NCI-H146 treated with DMSO at 0.1 percent for 48 hours (cell line): Measurements from ENCODE around the gene NDFIP1.
A peak's percentile ranks its signal among the peaks of the same experiment; 100 is the strongest.

Source experiments
- DNase-seq: peaks from one replicate; lab custom pipeline; 2025; ENCODE audit not compliant: unreplicated experiment; lab: John Stamatoyannopoulos, UW

NDFIP1 gene

DNA sequence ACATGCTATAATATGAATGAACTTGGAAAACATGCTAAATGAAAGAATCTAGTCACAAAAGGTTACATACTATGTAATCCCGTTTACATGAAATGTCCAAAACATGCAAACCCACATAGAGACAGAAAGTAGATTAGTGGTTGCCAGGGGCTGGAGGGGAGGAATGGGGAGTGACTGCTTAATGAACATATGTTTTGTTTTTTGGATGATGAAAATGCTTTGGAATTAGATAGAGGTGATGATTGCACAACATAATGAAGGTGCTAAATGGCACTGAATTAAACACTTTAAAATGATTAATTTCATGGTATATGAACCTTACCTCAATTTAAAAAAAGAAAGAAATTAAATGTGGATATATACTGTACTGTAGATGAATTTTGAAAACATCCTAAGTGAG lies 17.6 kb upstream of the NDFIP1 start:
- no peak for DNase-seq

DNA sequence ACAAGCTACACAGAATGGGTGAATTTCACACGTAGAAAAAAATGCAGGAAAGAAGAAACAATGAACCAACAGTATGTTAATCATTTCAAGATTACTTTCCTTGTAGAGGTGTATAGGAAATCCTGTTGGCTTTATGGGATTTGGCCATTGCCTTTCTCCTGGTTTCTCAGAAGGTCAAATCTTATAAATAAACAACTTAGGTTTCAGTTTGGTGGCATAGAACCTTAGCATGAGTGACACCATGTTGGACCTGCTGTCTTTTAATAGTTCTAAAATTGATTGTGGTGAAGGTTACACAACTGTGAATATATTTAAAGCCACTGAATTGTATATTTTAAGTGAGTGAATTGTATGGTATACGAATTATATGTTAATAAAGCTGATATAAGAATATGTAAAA lies 16.7 kb upstream of the NDFIP1 start:
- no peak for DNase-seq

GRCh38 chr5:142095035-142095434 lies 13.5 kb upstream of the NDFIP1 start:
- no peak for DNase-seq

GRCh38 chr5:142095651-142096330 lies 12.8 kb upstream of the NDFIP1 start:
- no peak for DNase-seq

GRCh38 chr5:142096382-142096781 lies 12.2 kb upstream of the NDFIP1 start:
- DNase-seq, result no peak

GRCh38 chr5:142097681-142098080 lies 10.9 kb upstream of the NDFIP1 start:
- DNase-seq, result no peak

- no peak for DNase-seq
These were observed 10.3 kb upstream of the NDFIP1 start for GRCh38 chr5:142098275-142098674.

DNA sequence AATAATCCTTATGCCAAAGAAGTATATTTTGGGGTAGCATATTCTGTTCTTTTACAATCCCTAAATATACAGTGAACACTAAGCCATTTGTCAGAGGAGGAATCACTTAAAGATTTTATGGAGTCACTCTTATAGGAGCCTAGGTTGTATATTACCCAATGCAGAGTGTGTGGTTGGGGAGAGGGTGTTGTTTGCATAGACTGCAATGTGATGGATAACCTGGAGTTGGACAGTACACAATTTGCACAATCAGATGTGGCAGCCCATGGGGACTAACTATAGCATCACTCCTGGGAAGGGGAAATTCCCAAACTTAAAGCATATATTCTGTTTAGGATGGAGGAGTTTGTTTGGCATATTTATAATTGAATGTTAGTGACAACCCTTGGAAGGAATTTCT lies 9.6 kb upstream of the NDFIP1 start:
- no peak for DNase-seq

GRCh38 chr5:142100307-142100706 lies 8.3 kb upstream of the NDFIP1 start:
- DNase-seq, result no peak

- DNase-seq, result no peak
These were observed 5.4 kb upstream of the NDFIP1 start for GRCh38 chr5:142102980-142103740.

DNA sequence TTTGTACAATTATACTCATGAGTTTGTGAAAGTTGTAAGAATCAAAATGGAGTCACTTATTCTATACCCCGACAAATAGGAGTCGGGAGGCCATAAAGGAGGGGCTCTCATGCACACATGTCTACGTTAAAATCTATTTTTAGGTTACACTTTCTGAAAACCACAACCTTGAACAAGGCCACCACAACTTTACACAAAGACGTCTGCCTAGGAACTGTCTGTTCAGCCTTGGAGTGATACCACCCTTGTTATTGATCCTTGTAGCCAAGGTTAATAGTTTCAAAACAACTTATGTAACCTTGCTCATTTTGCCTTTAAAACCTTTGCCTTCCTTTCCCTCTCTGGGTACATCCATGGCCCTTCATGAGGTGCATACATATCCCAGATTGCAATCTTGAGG lies 4.1 kb upstream of the NDFIP1 start:
- DNase-seq, result no peak

- DNase-seq, result no peak
These were observed 2.5 kb upstream of the NDFIP1 start for GRCh38 chr5:142106061-142106460.

GRCh38 chr5:142107036-142107735 lies 1.4 kb upstream of the NDFIP1 start:
- no peak for DNase-seq

DNA sequence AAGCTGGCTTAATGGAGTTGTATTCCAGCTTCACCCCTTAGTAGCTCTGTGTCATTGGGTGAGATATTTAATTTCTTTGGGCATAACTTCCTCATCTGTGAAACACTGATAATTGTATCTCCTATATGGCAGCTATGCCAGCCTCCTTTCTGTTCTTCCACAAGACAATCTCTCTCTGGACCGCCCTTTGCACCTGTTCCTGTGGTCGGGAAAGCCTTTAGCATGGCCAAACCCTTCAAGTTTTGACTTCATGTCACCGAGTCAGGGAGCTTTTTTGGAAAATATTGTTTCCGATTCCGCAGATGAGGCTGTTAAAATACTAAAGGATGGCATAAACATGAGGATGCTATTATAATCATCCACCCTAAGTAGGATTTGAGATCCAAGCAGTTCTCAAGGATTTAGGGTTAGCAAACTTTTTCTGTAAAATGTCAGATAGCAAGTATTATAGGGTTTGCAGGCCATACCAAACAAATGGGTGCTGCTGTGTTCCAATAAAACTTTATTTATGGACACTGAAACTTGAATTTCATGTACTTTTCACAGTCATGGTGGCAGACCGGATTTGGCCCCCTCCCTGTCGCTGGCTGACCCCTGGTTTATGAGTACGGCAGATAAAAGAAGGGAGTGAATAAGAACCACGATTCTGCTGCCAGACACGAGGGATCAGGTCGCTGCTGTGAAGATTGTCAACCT lies 695 bp upstream of the NDFIP1 start:
- DNase-seq, result no peak

GRCh38 chr5:142109331-142110045 lies 909 bp downstream of the NDFIP1 start:
- no peak for DNase-seq

DNA sequence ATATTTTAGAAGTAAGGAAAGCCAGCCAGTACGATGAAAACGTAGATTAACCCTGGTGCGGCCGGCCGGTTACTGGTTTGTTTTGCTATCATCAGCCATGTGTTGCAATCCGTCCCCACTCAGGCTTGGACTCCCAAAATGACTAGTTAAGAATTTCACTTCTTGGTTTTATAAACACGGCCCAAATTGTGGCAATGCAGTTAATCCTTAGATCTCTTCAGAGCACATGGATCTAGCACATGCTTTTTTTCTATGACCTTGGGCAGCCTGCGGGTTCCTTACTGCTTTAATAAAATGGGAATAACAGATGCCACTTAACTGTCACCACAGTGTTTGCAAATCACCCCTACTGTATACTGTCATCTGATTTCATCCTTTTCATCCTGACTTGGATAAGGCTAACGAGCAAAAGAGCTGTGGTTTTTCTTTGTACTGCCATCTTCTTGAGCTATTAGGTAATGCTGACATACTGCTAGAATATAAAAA lies 1.5 kb downstream of the NDFIP1 start:
- peak; percentile 1 for DNase-seq

GRCh38 chr5:142110988-142111687 lies 2.6 kb downstream of the NDFIP1 start:
- no peak for DNase-seq

GRCh38 chr5:142114687-142115086 lies 6.1 kb downstream of the NDFIP1 start:
- DNase-seq, result no peak

- no peak for DNase-seq
These were observed 7.5 kb downstream of the NDFIP1 start for GRCh38 chr5:142115937-142116614.
